Mucosa of rectum (tissue), 2 donors: Measurements from ENCODE around the gene OPN5.

Experiments used
- H3K27ac ChIP-seq, 2 donors: one replicate each; pipeline ENCODE4 v1.7.0; 2013; ENCODE audit warnings: inconsistent platforms in 2 of 2, low read depth in 2 of 2, low read length in 2 of 2
- H3K27me3 ChIP-seq, 2 donors: one replicate each; pipeline ENCODE4 v1.7.0; 2013; ENCODE audit warnings: low read length in 2 of 2; ENCODE audit not compliant: control insufficient read depth in 2 of 2, insufficient read depth in 2 of 2
- H3K36me3 ChIP-seq, 2 donors: one replicate each; pipeline ENCODE4 v1.7.0; 2013; ENCODE audit warnings: low read length in 2 of 2; ENCODE audit not compliant: control insufficient read depth in 2 of 2, insufficient read depth in 2 of 2
- H3K4me1 ChIP-seq, 2 donors: one replicate each; pipeline ENCODE4 v1.7.0; 2013; ENCODE audit warnings: low read length in 2 of 2, mild to moderate bottlenecking in 1 of 2; ENCODE audit not compliant: control insufficient read depth in 2 of 2, insufficient read depth in 2 of 2
- H3K4me3 ChIP-seq, 2 donors: one replicate each; pipeline ENCODE4 v1.7.0; 2013; ENCODE audit warnings: low read length in 2 of 2
- H3K9ac ChIP-seq, 2 donors: one replicate each; pipeline ENCODE4 v1.7.0; 2013; ENCODE audit warnings: low read length in 2 of 2, low read depth in 1 of 2, mild to moderate bottlenecking in 1 of 2
- H3K9me3 ChIP-seq, 2 donors: one replicate each; pipeline ENCODE4 v1.7.0; 2013; ENCODE audit warnings: low read length in 2 of 2; ENCODE audit not compliant: control insufficient read depth in 2 of 2
- donor health status: healthy.
- donor health status: Normal muscosa, but diverticular disease.

Gene OPN5

GRCh38 chr6:47851091-47851490 is 69.3 kb downstream of the OPN5 start:
- Histone ChIP-seq H3K4me3 (no peak overlapping the region), H3K4me1 (no peaks in the 10 kb centered on the region), H3K27ac (no peak overlapping the region), H3K9ac (no peak overlapping the region), H3K36me3 (no peaks in the 10 kb centered on the region), H3K27me3 (no peaks in the 10 kb centered on the region), H3K9me3 (no peaks in the 10 kb centered on the region)

GRCh38 chr6:47852727-47853126 is 70.9 kb downstream of the OPN5 start:
- H3K4me1 ChIP-seq, result no peaks in the 10 kb centered on the region
- H3K9me3 ChIP-seq, result no peaks in the 10 kb centered on the region
- no peak overlapping the region for H3K9ac ChIP-seq
- no peaks in the 10 kb centered on the region for H3K36me3 ChIP-seq
- no peak overlapping the region for H3K27ac ChIP-seq
- H3K27me3 ChIP-seq, result no peaks in the 10 kb centered on the region
- H3K4me3 ChIP-seq, result no peak overlapping the region

- no peaks in the 10 kb centered on the region for H3K4me1 ChIP-seq
Observed at GRCh38 chr6:47853766-47854165, 71.9 kb downstream of the OPN5 start.

GRCh38 chr6:47854971-47855370 is 73.1 kb downstream of the OPN5 start:
- H3K36me3 ChIP-seq, result no peaks in the 10 kb centered on the region
- no peaks in the 10 kb centered on the region for H3K27me3 ChIP-seq
- H3K4me3 ChIP-seq, result no peak overlapping the region
- H3K4me1 ChIP-seq, result no peaks in the 10 kb centered on the region
- H3K27ac ChIP-seq, result no peak overlapping the region
- no peaks in the 10 kb centered on the region for H3K9me3 ChIP-seq
- H3K9ac ChIP-seq, result no peak overlapping the region

More at GRCh38 chr6:47853766-47854165, 71.9 kb downstream of the OPN5 start:
- no peak overlapping the region for H3K4me3 ChIP-seq
- no peaks in the 10 kb centered on the region for H3K27me3 ChIP-seq
- H3K27ac ChIP-seq, result no peak overlapping the region
- H3K9me3 ChIP-seq, result no peaks in the 10 kb centered on the region
- no peak overlapping the region for H3K9ac ChIP-seq
- H3K36me3 ChIP-seq, result no peaks in the 10 kb centered on the region

GRCh38 chr6:47859175-47859574 is 77.3 kb downstream of the OPN5 start:
- no peak overlapping the region for H3K4me3 ChIP-seq
- no peaks in the 10 kb centered on the region for H3K36me3 ChIP-seq
- no peak overlapping the region for H3K9ac ChIP-seq
- H3K27ac ChIP-seq, result no peak overlapping the region
- H3K9me3 ChIP-seq, result no peaks in the 10 kb centered on the region
- no peaks in the 10 kb centered on the region for H3K27me3 ChIP-seq
- H3K4me1 ChIP-seq, result no peaks in the 10 kb centered on the region

- Histone ChIP-seq H3K4me1 (no peaks in the 10 kb centered on the region), H3K4me3 (no peak overlapping the region), H3K27ac (no peak overlapping the region), H3K9me3 (no peaks in the 10 kb centered on the region), H3K36me3 (no peaks in the 10 kb centered on the region), H3K9ac (no peak overlapping the region), H3K27me3 (no peaks in the 10 kb centered on the region)
Observed at GRCh38 chr6:47862731-47863130, 80.9 kb downstream of the OPN5 start.

GRCh38 chr6:47865206-47865605 is 83.4 kb downstream of the OPN5 start:
- no peak overlapping the region for H3K9ac ChIP-seq
- no peaks in the 10 kb centered on the region for H3K4me1 ChIP-seq
- H3K27me3 ChIP-seq, result no peaks in the 10 kb centered on the region
- H3K36me3 ChIP-seq, result no peaks in the 10 kb centered on the region
- no peaks in the 10 kb centered on the region for H3K9me3 ChIP-seq
- H3K27ac ChIP-seq, result no peak overlapping the region
- no peak overlapping the region for H3K4me3 ChIP-seq

GRCh38 chr6:47875593-47875992 is 93.8 kb downstream of the OPN5 start:
- no peaks in the 10 kb centered on the region for H3K27me3 ChIP-seq
- no peaks in the 10 kb centered on the region for H3K36me3 ChIP-seq
- H3K27ac ChIP-seq, result no peak overlapping the region
- no peaks in the 10 kb centered on the region for H3K9me3 ChIP-seq
- H3K9ac ChIP-seq, result no peak overlapping the region
- no peak overlapping the region for H3K4me3 ChIP-seq
- no peaks in the 10 kb centered on the region for H3K4me1 ChIP-seq
